HEK293 (cell line): ENCODE results near the gene SLC12A4.

ENCODE experiments used
- CTCF ChIA-PET: fragments of 350-600 bp; formaldehyde crosslinking; extraction: SDS; loops from one replicate; lab custom pipeline; 2021; ENCODE audit warnings: antibody characterized with exemption; lab: Yijun Ruan, JAX
- POLR2A ChIA-PET: fragments of 300-600 bp; formaldehyde crosslinking; extraction: SDS; loops from one replicate; lab custom pipeline; 2020; ENCODE audit warnings: antibody characterized with exemption, inconsistent platforms; lab: Yijun Ruan, JAX
- H3K27ac ChIP-seq: fragments of 200-500 bp; sonication (Bioruptor generic); 2 replicates; pipeline ENCODE4 v1.5.1; 2014; ENCODE audit warnings: low read depth, low read length, control low read depth, inconsistent platforms; ENCODE audit errors: extremely low read depth
- H3K36me3 ChIP-seq, 2 experiments: fragments of 200-500 bp in 1 of 2; sonication (Bioruptor generic) in 1 of 2; 1 replicate in 1 of 2; 2 replicates in 1 of 2; pipeline ENCODE4 v1.5.1; 2014 to 2017; ENCODE audit warnings: inconsistent platforms in 2 of 2, low read length in 2 of 2; ENCODE audit not compliant: control insufficient read depth in 2 of 2, insufficient read depth in 1 of 2
- H3K4me1 ChIP-seq: fragments of 200-500 bp; sonication (Bioruptor generic); 2 replicates; pipeline ENCODE4 v1.5.1; 2014; ENCODE audit warnings: mild to moderate bottlenecking, low read length, inconsistent platforms; ENCODE audit not compliant: control insufficient read depth, insufficient read depth
- H3K4me3 ChIP-seq: 2 replicates; pipeline ENCODE4 v1.5.1; 2011; ENCODE audit warnings: low read depth, mild to moderate bottlenecking, control low read depth, low read length, moderate library complexity
- H3K9me3 ChIP-seq: fragments of 200-500 bp; sonication (Bioruptor generic); 2 replicates; pipeline ENCODE4 v1.5.1; 2014; ENCODE audit warnings: low read depth, low read length, inconsistent platforms; ENCODE audit not compliant: control insufficient read depth, insufficient read depth
- EGR2 ChIP-seq: fragments of 450-650 bp; formaldehyde crosslinking; IDR thresholded peaks from 2 replicates; pipeline ENCODE4 v1.5.1; 2016; ENCODE audit warnings: low read depth, missing biosample characterization, missing genetic modification characterization
- MEIS1 ChIP-seq: sonication (generic); formaldehyde crosslinking; IDR thresholded peaks from 2 replicates; pipeline ENCODE4 v1.8.1; 2022; ENCODE audit warnings: missing genetic modification reagents, mild to moderate bottlenecking, borderline replicate concordance
- PRDM4 ChIP-seq: fragments of 450-650 bp; formaldehyde crosslinking; IDR thresholded peaks from 2 replicates; pipeline ENCODE4 v1.5.1; 2017; ENCODE audit warnings: missing biosample characterization, missing genetic modification characterization
- ZBTB49 ChIP-seq: fragments of 450-650 bp; formaldehyde crosslinking; IDR thresholded peaks from 2 replicates; pipeline ENCODE4 v1.5.1; 2016; ENCODE audit warnings: missing biosample characterization, missing genetic modification characterization, low read depth
- ZNF148 ChIP-seq: fragments of 450-650 bp; formaldehyde crosslinking; IDR thresholded peaks from 2 replicates; pipeline ENCODE4 v1.5.0; 2017; ENCODE audit warnings: missing biosample characterization, missing genetic modification characterization, borderline replicate concordance
- ZNF174 ChIP-seq: fragments of 450-650 bp; formaldehyde crosslinking; IDR thresholded peaks from 2 replicates; pipeline ENCODE4 v1.5.0; 2017; ENCODE audit warnings: missing biosample characterization, mild to moderate bottlenecking, missing genetic modification characterization
- ZNF202 ChIP-seq: fragments of 450-650 bp; formaldehyde crosslinking; IDR thresholded peaks from 2 replicates; pipeline ENCODE4 v1.5.1; 2016; ENCODE audit warnings: missing biosample characterization, missing genetic modification characterization, borderline replicate concordance
- ZNF223 ChIP-seq: fragments of 450-650 bp; formaldehyde crosslinking; IDR thresholded peaks from 2 replicates; pipeline ENCODE4 v1.5.1; 2016; ENCODE audit warnings: missing biosample characterization, missing genetic modification characterization
- ZNF341 ChIP-seq: fragments of 450-650 bp; formaldehyde crosslinking; IDR thresholded peaks from 2 replicates; pipeline ENCODE4; 2016; ENCODE audit warnings: low read depth, missing biosample characterization, missing genetic modification characterization
- ZNF426 ChIP-seq: fragments of 450-650 bp; formaldehyde crosslinking; IDR thresholded peaks from 2 replicates; pipeline ENCODE4 v1.5.1; 2017; ENCODE audit warnings: missing biosample characterization, missing genetic modification characterization, mild to moderate bottlenecking, inconsistent platforms, moderate library complexity
- ZNF544 ChIP-seq: fragments of 450-650 bp; formaldehyde crosslinking; IDR thresholded peaks from 2 replicates; pipeline ENCODE4 v1.5.0; 2017; ENCODE audit warnings: missing biosample characterization, missing genetic modification characterization
- ZNF549 ChIP-seq: fragments of 450-650 bp; IDR thresholded peaks from 2 replicates; pipeline ENCODE4 v1.5.1; 2018; ENCODE audit warnings: missing biosample characterization, missing genetic modification characterization, mild to moderate bottlenecking, inconsistent platforms, moderate library complexity
- ZNF555 ChIP-seq: fragments of 450-650 bp; formaldehyde crosslinking; conservative IDR thresholded peaks from 2 replicates; pipeline ENCODE4 v1.5.1; 2017; ENCODE audit warnings: missing biosample characterization, mild to moderate bottlenecking, missing genetic modification characterization, inconsistent platforms
- ZNF560 ChIP-seq: fragments of 450-650 bp; formaldehyde crosslinking; IDR thresholded peaks from 2 replicates; pipeline ENCODE4 v1.5.1; 2017; ENCODE audit warnings: missing biosample characterization, missing genetic modification characterization, borderline replicate concordance
- ZNF600 ChIP-seq: fragments of 450-650 bp; formaldehyde crosslinking; IDR thresholded peaks from 2 replicates; pipeline ENCODE4 v1.5.1; 2016; ENCODE audit warnings: missing biosample characterization, missing genetic modification characterization
- ZNF623 ChIP-seq: fragments of 450-650 bp; formaldehyde crosslinking; IDR thresholded peaks from 2 replicates; pipeline ENCODE4 v1.5.1; 2016; ENCODE audit warnings: missing biosample characterization, missing genetic modification characterization
- ZNF639 ChIP-seq: fragments of 450-650 bp; formaldehyde crosslinking; IDR thresholded peaks from 2 replicates; pipeline ENCODE4 v1.5.1; 2016; ENCODE audit warnings: missing biosample characterization, missing genetic modification characterization
- ZNF654 ChIP-seq: fragments of 450-650 bp; formaldehyde crosslinking; IDR thresholded peaks from 2 replicates; pipeline ENCODE4 v1.5.1; 2016; ENCODE audit warnings: low read depth, missing biosample characterization, missing genetic modification characterization
- ZNF658 ChIP-seq: fragments of 450-650 bp; formaldehyde crosslinking; IDR thresholded peaks from 2 replicates; pipeline ENCODE4; 2016; ENCODE audit warnings: missing biosample characterization, missing genetic modification characterization
- ZNF664 ChIP-seq: fragments of 450-650 bp; formaldehyde crosslinking; IDR thresholded peaks from 2 replicates; pipeline ENCODE4 v1.5.1; 2016; ENCODE audit warnings: missing biosample characterization, missing genetic modification characterization
- ZNF677 ChIP-seq: fragments of 450-650 bp; IDR thresholded peaks from 2 replicates; pipeline ENCODE4 v1.5.0; 2018; ENCODE audit warnings: missing biosample characterization, mild to moderate bottlenecking, missing genetic modification characterization, moderate library complexity
- ZNF791 ChIP-seq: fragments of 450-650 bp; formaldehyde crosslinking; IDR thresholded peaks from 2 replicates; pipeline ENCODE4 v1.5.1; 2016; ENCODE audit warnings: missing biosample characterization, missing genetic modification characterization
- ZNF837 ChIP-seq: fragments of 450-650 bp; formaldehyde crosslinking; IDR thresholded peaks from 2 replicates; pipeline ENCODE4 v1.5.1; 2016; ENCODE audit warnings: missing biosample characterization, missing genetic modification characterization

The SLC12A4 gene

GRCh38 chr16:67986949-67987348 is 18.5 kb upstream of the SLC12A4 start (continued):
- TF ChIP-seq ZNF148 (tag by site-specific recombination) (no peak), ZNF654 (tag by site-specific recombination) (peak; percentile 26), ZNF426 (tag by site-specific recombination) (peak; percentile 72), ZNF791 (tag by site-specific recombination) (0 out of 2 replicates have a peak, but pooled peaks have one; percentile 45), ZNF664 (tag by site-specific recombination) (peak; percentile 69; the same call in 1 of the 2 replicates), ZNF223 (tag by site-specific recombination) (peak; percentile 54; the same call in 1 of the 2 replicates), PRDM4 (tag by site-specific recombination) (peak; percentile 31; the same call in 1 of the 2 replicates), ZNF623 (tag by site-specific recombination) (peak; percentile 71), ZNF202 (tag by site-specific recombination) (0 out of 2 replicates have a peak, but pooled peaks have one; percentile 22), ZNF555 (tag by site-specific recombination) (peak; percentile 77), ZNF544 (tag by site-specific recombination) (no peak), ZNF560 (tag by site-specific recombination) (peak; percentile 70; the same call in 1 of the 2 replicates), ZNF549 (tag by site-specific recombination) (no peak)

GRCh38 chr16:67982011-67982696 is 13.7 kb upstream of the SLC12A4 start:
- TF ChIP-seq MEIS1 (CRISPR knock-in tag) (no peak), ZNF837 (no peak)
- Histone ChIP-seq H3K27ac (no peak overlapping the region), H3K36me3 (no peaks in the 10 kb centered on the region), H3K4me1 (no peaks in the 10 kb centered on the region), H3K9me3 (no peaks in the 10 kb centered on the region), H3K4me3 (no peak overlapping the region)
- POLR2A ChIA-PET = interaction anchor here (1.6 kb wide), 1 partner anchor 16 kb away, joined by 6 read pairs; no protein-coding TSS in a partner anchor
- CTCF ChIA-PET = interaction anchor here (0.6 to 1.0 kb wide), 5 partner anchors 39 to 821 kb away, joined by 3 to 5 read pairs (median 3); no protein-coding TSS in a partner anchor

GRCh38 chr16:67979955-67980678 is 11.7 kb upstream of the SLC12A4 start, which contains the start of gene DPEP3:
TSS of gene DPEP3 (minus strand) at chr16:67980499. CDS start at chr16:67980380, 119 bp downstream.
- POLR2A ChIA-PET = no interaction called here
- Histone ChIP-seq H3K4me1 (no peaks in the 10 kb centered on the region), H3K4me3 (no peak within 1 kb of the TSS), H3K36me3 (no peaks in the 10 kb centered on the region), H3K27ac (no peak within 1 kb of the TSS), H3K9me3 (no peaks in the 10 kb centered on the region)
- CTCF ChIA-PET = interaction anchor here (1.4 kb wide), 1 partner anchor 12 kb away, joined by 5 read pairs; no protein-coding TSS in a partner anchor
- TF ChIP-seq ZBTB49 = no peak
- no peak for TF ChIP-seq ZNF600 (tag by site-specific recombination)
- TF ChIP-seq EGR2 (tag by site-specific recombination) = no peak
- TF ChIP-seq ZNF677 (tag by site-specific recombination) = no peak
- TF ChIP-seq ZNF658 = no peak
- TF ChIP-seq ZNF560 (tag by site-specific recombination) = no peak
- TF ChIP-seq ZNF639 (tag by site-specific recombination) = no peak
- TF ChIP-seq ZNF341 (tag by site-specific recombination) = no peak
- TF ChIP-seq ZNF174 = no peak
